ENCODE data around the gene SESTD1.
A peak's percentile ranks its signal among the peaks of the same experiment; 100 is the strongest.

The SESTD1 gene

DNA sequence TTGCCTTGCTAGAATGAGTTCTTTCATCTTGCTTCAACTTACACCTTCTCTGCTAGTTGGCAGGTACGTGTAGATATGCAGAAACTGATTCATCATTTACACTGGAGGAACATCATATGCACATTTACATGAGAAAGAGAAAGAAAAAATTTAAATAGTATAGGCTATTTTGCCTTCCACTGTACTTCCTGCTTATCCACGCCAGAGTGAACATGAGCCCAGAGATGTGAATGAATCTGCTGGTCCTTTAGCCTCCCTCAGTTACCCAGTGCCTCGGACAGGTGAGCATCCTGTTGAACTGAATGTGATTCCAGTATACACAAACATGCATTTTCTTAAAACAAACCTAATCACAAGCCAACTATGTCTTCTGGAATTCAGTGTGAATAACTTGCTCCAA lies 83.6 kb downstream of the SESTD1 start:
- DNase-seq = no peak

DNA sequence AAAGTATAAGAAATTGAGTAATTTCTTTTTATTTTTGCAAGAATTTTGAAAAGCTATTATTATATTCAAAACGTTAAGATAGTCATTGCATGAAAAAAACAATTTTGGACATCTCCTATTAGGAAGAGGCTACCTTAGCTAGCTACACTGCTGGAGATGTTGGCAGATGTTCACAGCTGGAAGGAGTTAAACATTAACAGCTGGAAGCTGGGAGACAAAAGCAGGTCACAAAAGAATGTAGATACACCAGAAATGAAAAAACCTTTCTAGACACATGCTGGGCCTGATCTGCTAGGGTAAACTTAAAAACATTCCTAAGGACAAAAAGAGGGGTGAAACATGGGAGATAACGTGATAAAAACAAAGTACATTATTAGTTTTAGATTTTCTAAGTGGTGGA lies 84.4 kb downstream of the SESTD1 start:
- no peak for DNase-seq

DNA sequence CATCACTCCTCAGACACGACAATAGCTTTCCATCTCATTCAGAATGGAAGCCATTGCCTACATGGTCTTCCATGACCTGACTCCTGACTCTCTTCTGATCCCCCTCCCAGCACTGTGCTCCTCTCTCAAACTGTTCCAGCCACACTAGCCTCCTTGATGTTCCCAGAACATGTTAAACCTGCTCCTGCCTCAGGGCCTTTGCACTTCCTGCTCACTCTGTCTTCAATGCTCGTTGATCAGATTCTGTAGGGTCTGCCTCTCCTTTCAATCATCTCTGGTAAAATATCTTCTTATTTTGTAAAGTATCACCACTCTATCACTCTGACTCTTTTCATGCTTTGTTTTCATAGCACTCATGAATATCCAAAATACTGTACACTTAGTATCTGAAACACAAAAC lies 84.9 kb downstream of the SESTD1 start:
- no peak for DNase-seq

DNA sequence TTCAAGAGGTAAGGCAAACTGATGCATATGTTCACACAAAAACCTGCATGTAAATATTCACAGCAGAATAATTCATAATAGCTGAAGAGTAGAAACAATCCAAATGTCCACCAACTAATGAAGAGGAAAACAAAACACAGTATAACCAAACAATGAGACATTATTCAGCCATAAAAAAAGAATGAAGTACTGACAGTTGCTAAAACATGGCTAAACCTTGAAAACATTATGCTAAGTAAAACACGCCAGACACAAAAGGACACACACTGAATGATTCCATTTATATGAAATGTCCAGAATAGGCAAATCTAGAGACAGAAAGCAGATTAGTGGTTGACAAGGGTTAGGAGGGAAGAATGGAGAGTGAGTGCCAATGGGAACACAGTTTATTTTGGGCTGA lies 86.9 kb downstream of the SESTD1 start:
- DNase-seq = no peak

DNA sequence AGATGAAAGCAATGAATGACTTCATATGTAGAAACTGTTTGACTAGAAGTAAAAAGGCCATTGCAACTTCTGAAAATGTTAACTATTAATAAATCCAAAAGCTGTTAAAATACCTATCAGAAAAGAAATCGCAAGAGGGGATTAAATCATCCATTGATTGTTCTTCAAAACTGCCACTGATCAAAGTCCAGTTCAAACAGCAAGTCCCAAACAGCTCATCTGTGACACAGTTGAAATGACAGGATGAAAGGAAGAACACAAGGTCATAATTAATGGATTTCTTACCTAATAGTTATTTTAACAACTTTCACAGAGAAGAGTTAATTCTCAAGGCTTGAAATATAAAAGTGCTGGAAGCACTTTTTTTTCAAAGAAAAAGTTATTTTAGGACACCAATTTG lies 90.4 kb downstream of the SESTD1 start:
- DNase-seq = no peak

DNA sequence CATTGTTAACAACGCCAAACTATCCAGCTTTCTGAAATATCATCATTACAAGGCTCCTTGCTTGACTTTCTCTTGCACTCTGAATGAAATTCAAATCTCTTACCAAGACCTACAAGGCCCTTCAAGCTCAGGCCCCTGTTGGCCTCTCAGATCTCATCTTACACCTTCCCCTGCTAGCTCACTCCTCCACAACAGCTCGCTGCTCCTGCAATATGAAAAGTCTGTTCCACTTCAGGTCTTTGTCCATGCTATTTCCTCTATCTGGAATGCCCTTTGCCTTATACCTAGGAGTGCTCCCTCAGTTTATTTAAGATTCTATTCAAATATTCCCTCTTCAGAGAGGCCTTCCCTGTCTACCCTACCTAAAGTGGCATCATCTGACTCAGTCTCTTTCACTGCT lies 91.7 kb downstream of the SESTD1 start:
- DNase-seq = no peak

DNA sequence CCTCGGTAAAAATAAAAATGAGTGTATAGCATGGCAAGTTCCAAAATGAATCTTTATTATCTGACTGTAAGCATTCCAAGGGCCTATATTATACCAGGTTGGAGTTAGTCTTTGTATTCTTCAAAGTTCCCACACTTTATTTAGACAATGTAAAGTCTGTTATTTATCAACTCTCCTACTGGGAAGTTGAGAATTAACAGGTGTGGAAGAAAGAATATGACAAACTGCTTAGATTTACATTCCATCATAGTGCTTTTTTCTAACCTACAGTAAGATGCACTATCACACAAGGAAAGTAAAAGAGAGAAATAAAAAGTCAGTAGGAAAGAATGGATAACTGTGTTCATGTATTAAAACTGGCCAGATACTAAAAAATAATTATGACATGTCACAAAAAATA lies 93.3 kb downstream of the SESTD1 start:
- no peak for DNase-seq

DNA sequence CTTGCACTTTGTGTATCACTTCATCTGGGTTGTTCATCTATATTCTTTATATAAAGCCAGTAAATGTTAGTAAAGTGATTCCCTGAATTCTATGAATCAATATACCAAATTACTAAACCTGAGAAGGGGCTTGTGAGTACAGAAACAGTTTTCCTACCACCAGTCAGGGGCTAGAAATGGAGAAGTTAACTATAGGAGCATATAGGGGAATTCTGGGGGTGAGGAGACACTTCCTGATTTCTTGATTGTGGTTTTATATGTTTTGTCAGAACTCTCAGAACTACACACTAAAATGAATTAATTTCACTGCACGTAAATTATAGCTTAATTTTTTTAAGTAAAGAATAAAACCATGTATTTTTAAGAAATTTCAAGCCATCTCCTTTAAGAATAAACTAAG lies 93.7 kb downstream of the SESTD1 start:
- no peak for DNase-seq

DNA sequence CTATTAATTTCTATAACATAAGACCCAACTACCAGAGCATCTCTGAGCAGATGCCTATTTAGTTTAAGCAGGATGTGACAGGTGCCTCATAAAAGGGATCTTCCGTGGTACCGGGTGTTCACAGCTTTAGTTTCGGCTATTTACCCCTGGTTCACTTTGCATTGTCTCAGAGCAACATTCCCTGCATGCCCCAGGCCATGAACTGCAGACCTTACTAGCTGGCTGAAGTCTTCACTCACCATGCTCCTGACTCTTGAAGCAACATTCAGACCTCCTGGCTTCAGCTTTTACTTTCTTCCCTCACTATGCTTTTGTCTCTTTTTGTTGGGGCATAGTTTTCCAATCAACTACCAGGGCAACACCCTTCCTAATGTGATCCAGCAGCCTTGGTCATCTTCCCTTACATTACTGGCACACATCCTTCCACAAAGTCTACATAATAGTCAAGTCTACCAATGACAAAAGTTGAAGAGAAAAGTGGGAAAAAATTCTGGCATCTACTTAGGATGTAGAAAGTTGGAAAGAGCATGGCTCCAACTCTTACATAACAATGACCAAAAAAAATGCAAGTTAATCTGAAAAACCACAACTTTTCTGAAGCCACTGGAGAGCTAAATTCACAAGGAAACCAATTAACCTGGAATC lies 99.2 kb downstream of the SESTD1 start:
- no peak for DNase-seq

DNA sequence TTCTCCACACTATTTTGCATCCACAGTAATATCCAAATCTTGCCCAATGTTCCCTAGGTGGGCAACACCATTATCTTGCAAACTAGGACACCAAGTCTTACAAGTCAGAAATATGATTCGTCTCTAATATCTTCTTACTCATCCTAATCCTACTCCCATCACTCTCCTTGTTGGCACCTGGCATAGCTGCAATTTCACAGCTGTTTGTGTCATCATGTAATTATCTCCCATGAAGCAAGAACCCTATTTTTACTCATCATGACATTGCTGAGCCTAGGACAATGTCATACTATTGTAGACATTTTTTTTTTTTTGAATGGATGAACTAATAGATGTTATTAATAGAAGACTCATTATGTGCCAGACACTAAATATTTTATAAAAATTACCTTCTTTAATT lies 123.4 kb downstream of the SESTD1 start:
- no peak for DNase-seq

DNA sequence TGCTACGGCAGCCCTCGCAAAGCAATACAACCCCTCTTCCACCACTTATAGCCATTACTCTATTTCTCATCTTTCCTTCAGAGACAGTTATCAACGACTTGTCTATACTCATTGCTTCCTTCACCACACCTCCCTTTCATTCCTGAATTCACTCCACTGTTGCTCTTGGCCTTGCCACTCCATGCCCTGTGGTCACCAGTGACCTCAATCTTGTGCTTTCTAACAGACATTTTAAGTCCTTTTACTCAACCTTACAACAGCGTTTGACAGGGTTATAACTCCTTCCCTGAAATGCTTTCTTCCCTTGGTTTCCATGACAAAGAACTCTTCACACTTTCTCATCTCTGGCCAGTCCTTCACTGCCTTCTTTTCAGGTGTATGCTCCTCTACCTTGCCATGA lies 124.1 kb downstream of the SESTD1 start:
- no peak for DNase-seq

DNA sequence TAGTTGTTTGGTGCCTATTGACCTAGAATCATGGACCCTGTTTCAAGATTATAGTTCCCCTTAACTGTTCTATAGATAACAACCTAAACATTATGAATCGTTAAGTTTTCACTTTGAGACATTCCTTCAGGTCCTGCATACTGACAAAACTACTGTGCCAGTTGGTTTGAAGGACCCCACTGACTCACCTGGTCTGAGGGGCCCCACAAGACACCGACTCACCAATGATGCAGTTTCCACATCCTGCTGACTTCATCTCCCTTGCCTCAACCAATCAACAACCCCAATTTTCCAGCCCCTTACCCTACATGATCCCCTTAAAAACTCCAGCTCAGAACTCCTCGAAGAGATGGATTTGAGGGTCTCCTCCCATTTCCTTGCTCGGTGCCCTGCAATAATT lies 125.1 kb downstream of the SESTD1 start:
- no peak for DNase-seq

DNA sequence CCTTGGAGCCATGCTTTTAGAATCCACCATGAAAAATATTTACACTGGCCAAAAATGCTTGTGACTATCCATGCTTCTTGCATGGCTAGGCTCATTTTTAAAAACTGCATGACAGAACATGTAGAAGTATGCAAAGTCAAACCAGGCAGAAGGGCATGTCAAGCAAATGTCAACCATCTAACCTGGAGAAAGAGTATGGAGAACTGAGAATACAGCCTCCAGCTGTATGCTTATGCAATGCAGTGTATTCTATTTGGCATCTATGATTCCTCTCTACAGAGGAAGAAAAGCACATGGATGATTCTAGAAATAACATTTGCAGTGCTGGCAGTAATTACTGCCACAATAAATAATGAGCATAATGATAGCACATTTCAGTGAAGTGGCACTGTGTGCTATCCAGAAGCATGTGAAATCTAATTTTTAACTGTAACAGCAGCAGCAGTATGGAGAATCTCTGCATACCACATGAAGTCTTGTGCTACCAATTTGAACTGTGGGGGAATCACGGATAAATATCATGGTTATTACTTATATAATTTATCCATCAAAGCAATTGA lies 127.4 kb downstream of the SESTD1 start:
- no peak for DNase-seq

DNA sequence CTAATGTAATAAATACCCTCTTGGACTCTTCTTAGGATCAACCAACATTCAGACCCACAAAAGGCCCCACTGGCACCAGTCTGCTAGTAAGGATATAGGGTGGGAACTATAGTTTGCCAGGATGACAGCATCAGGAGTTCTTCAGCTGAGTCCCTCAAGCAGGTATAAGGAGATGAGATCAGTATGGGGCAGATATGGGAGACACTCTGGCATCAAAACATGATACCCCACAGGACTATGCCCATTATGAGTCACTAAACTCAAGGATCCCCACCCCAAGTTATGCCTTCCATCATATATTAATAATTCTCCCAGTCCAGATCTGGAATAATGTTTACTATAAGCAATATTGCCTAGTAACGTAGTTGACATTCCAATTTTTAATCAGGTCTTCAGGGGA lies 131.6 kb downstream of the SESTD1 start:
- DNase-seq = no peak

DNA sequence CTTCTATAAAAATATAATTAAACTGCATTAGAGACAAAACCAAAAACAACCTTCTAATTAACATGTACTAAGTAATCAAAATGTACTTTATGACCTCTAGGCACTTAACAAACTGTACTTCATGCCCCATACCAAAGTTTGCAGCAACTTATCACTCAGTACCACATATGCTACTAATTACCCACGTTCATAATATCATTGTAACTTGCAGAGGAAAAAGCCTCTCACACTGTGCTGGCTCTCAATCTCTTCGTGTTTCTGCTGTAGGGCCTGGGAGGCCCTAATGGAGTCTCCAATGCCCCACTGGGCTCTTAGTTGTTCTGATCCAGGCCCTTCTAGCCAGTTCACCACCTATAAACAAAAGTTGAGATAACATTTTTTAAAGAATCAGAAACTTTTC lies 132.6 kb downstream of the SESTD1 start:
- no peak for DNase-seq

DNA sequence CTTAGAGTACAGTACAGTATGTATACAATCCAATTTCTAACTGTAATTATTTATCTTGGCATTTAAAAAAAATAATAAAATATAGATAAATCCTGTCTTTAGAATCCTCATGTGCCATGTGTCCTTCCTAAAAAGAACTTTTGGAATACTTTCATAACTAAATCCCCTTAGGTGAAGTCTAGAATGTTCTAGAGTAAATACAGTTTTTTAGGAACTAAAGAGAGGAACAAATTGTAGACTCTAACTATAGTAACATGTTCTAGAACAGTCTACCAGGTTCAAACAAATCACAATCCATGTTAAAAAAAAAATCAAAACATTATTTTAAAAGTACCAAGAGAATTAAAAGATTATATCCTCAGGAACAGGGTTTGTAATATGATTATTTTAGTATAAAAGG lies 134.1 kb downstream of the SESTD1 start:
- DNase-seq = no peak

DNA sequence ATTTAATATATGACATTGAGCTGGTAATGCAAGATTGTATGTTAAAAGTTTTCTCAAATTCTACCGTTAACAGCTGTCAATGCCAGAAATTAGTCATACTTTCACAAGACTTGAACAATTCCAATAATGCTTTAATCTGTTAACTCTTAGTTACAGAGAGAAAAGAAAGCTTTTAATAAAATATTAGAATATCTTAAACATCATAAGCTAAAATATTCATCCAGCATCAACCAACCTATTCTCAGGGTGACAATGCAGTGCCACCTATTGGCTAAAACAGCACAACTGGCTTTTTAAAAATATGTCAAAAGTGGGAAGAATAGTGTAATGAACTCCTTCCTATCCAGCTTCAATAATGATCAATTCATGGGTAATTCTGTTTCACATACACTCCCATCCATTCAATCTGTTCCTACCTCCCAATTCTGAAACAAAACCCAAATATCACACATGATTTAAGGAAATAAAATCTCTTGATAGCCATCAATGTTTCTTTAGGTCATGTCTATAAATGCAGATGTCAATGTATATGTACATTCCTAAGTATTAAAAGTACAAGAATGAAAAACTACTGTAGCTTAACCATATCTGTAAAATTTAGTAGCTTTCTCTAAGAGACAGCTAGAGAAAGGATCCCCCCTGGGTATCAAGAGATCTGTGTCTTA lies 134.9 kb downstream of the SESTD1 start:
- DNase-seq = no peak

DNA sequence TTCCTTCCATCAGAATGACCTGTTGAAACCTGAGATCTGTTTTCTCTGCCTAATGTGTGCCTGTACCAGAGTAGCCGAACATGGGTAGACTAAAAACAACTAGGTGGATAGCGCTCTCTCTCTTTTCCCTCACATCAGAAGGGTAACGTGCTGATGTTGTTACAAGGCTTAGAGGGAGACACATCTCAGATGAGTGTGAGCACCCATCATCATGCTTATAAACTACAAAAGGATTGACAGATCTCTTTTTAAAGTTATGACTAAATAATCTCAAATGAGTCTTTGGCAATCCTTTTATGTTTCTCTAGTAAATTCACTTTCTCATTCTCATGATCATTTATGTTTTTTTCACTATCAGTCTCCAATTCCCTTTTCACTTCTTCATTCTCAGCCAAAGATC lies 139.2 kb downstream of the SESTD1 start:
- no peak for DNase-seq

DNA sequence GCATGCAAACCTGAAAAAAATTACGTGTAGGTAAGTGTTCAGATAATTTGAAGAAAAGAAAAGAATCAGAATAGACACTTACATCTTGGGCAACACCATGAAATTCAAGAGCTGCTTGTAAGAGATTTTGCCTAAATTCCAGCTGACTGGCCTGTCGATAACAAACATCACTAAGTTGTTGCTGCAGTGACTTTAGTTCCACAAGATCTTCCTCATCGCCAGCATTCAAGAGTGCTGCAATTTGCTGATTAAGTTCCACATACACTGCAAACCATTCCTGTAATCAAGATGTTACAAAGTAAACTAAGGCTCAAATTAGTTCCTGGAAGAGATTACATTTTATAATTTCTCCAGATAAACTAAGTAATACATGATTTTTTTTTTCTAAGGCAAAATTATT lies 140.3 kb downstream of the SESTD1 start:
- no peak for DNase-seq

DNA sequence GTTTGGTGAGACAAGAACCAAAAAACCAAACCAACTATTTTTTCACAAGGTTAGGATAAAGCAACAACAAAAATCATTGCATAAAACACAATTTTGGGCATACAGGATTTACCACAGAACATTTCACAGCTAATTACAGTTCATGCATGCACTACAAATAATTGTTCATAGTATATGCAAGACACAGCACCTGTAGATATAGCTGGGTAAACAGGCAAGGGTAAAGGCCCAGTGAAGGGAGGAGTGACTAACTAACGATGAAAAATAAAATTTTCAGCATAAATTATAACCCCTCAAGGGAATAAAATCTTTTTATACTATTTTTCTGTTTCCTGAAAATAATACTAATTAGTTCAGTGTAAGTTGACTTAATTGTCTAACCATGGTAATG lies 141.4 kb downstream of the SESTD1 start:
- no peak for DNase-seq

DNA sequence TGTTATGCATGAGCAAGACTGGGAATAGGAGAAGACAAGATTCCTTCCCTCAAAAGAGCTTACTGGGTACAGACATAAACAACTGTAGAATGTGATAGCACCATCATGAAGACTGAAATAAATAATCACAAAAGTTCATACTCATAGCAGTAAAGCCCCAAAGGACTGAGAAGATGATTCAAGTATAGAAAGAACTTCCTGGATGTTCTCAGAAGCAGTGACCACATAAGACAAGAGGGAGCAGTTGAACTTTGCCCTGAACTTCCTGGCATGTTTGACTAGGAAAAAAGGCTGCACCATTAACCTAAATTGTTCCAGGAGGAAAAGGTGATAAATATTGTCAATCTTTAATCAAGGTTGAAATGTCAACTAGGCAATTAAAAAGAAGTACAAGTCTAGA lies 156.9 kb downstream of the SESTD1 start:
- no peak for DNase-seq

DNA sequence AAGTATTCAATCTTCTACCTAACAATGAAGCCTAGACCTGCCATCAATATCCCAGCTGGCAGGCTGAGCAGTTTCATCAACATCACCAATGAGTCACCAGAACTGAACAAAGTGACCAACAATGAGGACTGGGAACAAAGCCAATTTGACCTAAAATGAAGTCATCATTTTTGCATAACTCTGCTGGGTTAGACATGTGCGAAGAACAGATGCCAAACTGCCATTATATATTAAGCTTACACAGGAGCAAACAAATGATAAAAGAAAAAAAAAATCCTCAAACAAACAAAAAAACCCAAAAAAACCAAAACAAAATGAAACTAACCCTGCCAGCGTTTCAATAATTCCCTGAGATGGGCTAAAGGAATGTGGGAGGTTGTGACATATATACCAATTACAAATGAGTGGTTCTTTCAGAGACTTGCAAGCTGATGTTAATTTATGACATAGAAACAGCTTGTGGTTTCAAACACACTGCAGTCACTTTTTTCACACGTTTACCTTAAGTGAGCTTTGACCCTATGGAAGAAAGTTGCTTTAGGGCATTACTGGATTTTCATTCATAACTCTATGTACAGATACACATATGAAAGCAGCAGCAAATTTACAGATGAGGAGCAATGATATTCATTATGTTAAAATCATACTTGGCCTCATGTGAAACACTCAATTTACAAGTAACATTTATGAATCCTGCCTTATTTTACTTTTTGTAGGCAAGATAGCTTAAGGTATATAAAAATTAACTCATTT lies 157.8 kb downstream of the SESTD1 start:
- DNase-seq = peak; percentile 16

DNA sequence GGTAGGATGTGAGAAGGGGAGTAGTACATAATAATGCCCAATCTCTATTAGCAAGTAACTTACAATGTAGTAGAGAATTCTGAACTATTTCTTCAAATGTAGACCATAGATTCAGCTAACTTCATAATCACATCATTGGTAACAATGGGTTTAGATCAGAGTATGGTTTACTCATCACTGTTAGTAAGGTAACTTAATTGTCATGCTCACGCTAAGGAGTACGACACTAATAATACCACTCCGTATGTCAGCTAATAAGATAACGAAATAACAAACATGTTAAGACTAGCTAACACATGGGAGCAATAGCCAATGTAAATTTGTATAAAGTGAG lies 158.3 kb downstream of the SESTD1 start:
- DNase-seq = no peak

DNA sequence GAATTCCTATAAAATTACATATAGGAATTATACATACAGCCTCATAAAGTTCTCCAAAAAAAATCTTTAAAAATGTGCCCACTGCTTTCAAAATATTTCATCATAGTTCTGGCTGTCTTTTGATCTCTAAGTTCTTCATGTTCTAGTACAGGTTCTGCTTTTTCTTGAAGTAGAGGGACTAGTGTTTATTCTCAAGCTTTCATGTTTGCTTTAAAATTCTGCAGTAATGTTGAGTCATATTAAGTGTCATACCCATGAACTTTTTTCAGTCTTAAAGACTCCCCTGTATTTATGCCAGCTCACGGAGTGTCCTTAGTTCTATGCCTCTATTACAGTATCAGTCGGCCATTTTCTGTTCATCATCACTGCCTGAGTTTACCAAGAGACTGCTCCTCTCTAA lies 159.9 kb downstream of the SESTD1 start:
- DNase-seq = no peak

Measured in NCI-H1092 (cell line).